ENCODE results near the gene HNRNPUL1. TPM values are rescaled to one million over a fixed set of nuclear protein-coding genes. Genes with fewer than 3 reads are reported as not detected.

The HNRNPUL1 gene
- total and polyA plus RNA-seq, 10 of the 15 experiments (the other 5 are each of a cell fraction or from before 2014, with no cell fraction given), result 11.1 to 276 (median 117) TPM

- SMC1A ChIA-PET (ENCODE audit: uncharacterized antibody, unreplicated experiment), result no interaction called here
- POLR2A ChIA-PET, result no interaction called here
- Histone ChIP-seq H3K9ac (ENCODE audit: control insufficient read depth, insufficient read depth, low read length) (no peak overlapping the region), H3K4me3 (no peak overlapping the region), H3K27me3 (replicated peaks in 1 of 2; ENCODE audit: control insufficient read depth in 2 of 2, insufficient read depth in 2 of 2, low read length in 1 of 2) (peaks cover 0 to 2% of the 10 kb centered on the region in 2 experiments; a peak in 2 of 4 replicates), H3K27ac (ENCODE audit: control insufficient read depth, insufficient read depth) (no peak overlapping the region), H3K4me1 (ENCODE audit: control insufficient read depth, insufficient read depth, low read length) (no peaks in the 10 kb centered on the region), H2AFZ (ENCODE audit: control insufficient read depth, low read depth, low read length) (no peak overlapping the region), H3K4me2 (ENCODE audit: control insufficient read depth, insufficient read depth) (no peak overlapping the region), H3K36me3 (ENCODE audit: control insufficient read depth in 2 of 2, insufficient read depth in 2 of 2, low read length in 1 of 2) (no peaks in the 10 kb centered on the region), H3K79me2 (ENCODE audit: control insufficient read depth, insufficient read depth, low read length) (no peaks in the 10 kb centered on the region), H4K20me1 (ENCODE audit: control insufficient read depth, insufficient read depth) (no peaks in the 10 kb centered on the region), H3K9me3 (replicated peaks; ENCODE audit: control insufficient read depth, insufficient read depth, low read length) (no peaks in the 10 kb centered on the region)
- BruUV-seq (replicated peaks), result no TSS peak
- ATAC-seq, result no peak
- intact Hi-C loops (cut with micrococcal nuclease; ENCODE audit: unreplicated experiment) (no loop called here), in situ Hi-C loops (cut with MboI) (no loop called here)
- FAIRE-seq, result no peak
- no peak for DNase-seq (ENCODE audit: low read depth, low spot score)
- CTCF ChIA-PET, result no interaction called here
- RAD21 ChIA-PET (ENCODE audit: unreplicated experiment), result no interaction called here
- 55% methylated on average over 6 of the region's 6 CpGs for WGBS (ENCODE audit: insufficient coverage, insufficient replicate concordance, low lambda C conversion rate, missing lambda C conversion rate)
- TF ChIP-seq NBN (IDR thresholded peaks at IDR 0.05) (no peak), EZH2 (IDR thresholded peaks at IDR 0.05; ENCODE audit: borderline replicate concordance, control insufficient read depth, low read depth, low read length) (no peak), YBX1 (IDR thresholded peaks at IDR 0.05) (no peak), MXI1 (IDR thresholded peaks at IDR 0.05; ENCODE audit: low read depth, low read length) (no peak), RAD51 (IDR thresholded peaks at IDR 0.05) (no peak), DPF2 (IDR thresholded peaks at IDR 0.05) (no peak), USF1 (IDR thresholded peaks at IDR 0.05; ENCODE audit: borderline replicate concordance, extremely low read length, insufficient read depth, low read depth, low read length) (no peak), SREBF2 (IDR thresholded peaks at IDR 0.05; ENCODE audit: low read length) (no peak), RBBP5 (conservative IDR thresholded peaks at IDR 0.05) (no peak), MTA3 (IDR thresholded peaks at IDR 0.05; ENCODE audit: borderline replicate concordance, low read length) (no peak), USF2 (IDR thresholded peaks at IDR 0.05; ENCODE audit: borderline replicate concordance, low read depth, low read length) (no peak), RFX5 (IDR thresholded peaks at IDR 0.05; ENCODE audit: low read depth, low read length) (no peak), POLR2A (IDR thresholded peaks at IDR 0.05; ENCODE audit: low read depth, low read length) (no peak), NFIC (IDR thresholded peaks at IDR 0.05; ENCODE audit: low read depth, low read length) (no peak), BCL3 (IDR thresholded peaks at IDR 0.05; ENCODE audit: borderline replicate concordance, insufficient read depth, low read depth, low read length, poor library complexity, severe bottlenecking) (no peak), ZZZ3 (IDR thresholded peaks at IDR 0.05; ENCODE audit: control insufficient read depth, insufficient read length, low read depth) (no peak), LARP7 (IDR thresholded peaks at IDR 0.05) (no peak)
Measured at GRCh38 chr19:41253660-41254059, 10.5 kb upstream of the HNRNPUL1 start.
